Keratinocyte (primary cell): ENCODE results near the gene ZBTB18. TPM values are rescaled to one million over a fixed set of nuclear protein-coding genes. Genes with fewer than 3 reads are reported as not detected.

Experiments
- DNase-seq: peaks from one replicate; pipeline ENCODE4 v3.0.0-alpha.2; 2011; ENCODE audit warnings: low read depth, missing footprints, low spot score
- FAIRE-seq: peaks from 2 replicates; lab custom pipeline; 2011; peaks lifted over from hg19 to GRCh38; lab: Jason Lieb, UNC
- H2AFZ ChIP-seq: 2 replicates; pipeline ENCODE4 v1.6.0; 2012; ENCODE audit warnings: low read length, control low read depth, inconsistent platforms; ENCODE audit not compliant: control insufficient read depth
- H3K27ac ChIP-seq: 2 replicates; pipeline ENCODE4 v1.5.1; 2011; ENCODE audit warnings: low read length; ENCODE audit not compliant: control insufficient read depth, insufficient read depth
- H3K27me3 ChIP-seq: 3 replicates; pipeline ENCODE4 v1.6.0; 2011; ENCODE audit warnings: low read length; ENCODE audit not compliant: control insufficient read depth, insufficient read depth; ENCODE audit errors: extremely low read depth
- H3K36me3 ChIP-seq, 2 experiments: 2 replicates in 1 of 2; 3 replicates in 1 of 2; pipeline ENCODE4 v1.5.1; 2011; ENCODE audit warnings: low read length in 2 of 2, mild to moderate bottlenecking in 1 of 2; ENCODE audit not compliant: control insufficient read depth in 2 of 2, insufficient read depth in 2 of 2; ENCODE audit errors: extremely low read depth in 1 of 2
- H3K4me1 ChIP-seq: 3 replicates; pipeline ENCODE4 v1.5.1; 2011; ENCODE audit warnings: low read length; ENCODE audit not compliant: control insufficient read depth, insufficient read depth; ENCODE audit errors: extremely low read depth
- H3K4me2 ChIP-seq: 3 replicates; pipeline ENCODE4 v1.6.0; 2011; ENCODE audit warnings: low read depth, low read length; ENCODE audit not compliant: control insufficient read depth, insufficient read depth; ENCODE audit errors: extremely low read depth
- H3K4me3 ChIP-seq, 3 experiments: fragments of 200-600 bp in 1 of 3; sonication (generic) in 1 of 3; 2 replicates in 2 of 3; 3 replicates in 1 of 3; pipeline ENCODE4 v1.5.1; 2011 to 2016; ENCODE audit warnings: low read length in 3 of 3, mild to moderate bottlenecking in 3 of 3, control low read depth in 2 of 3, inconsistent platforms in 1 of 3, low read depth in 1 of 3, mixed read lengths in 1 of 3, mixed run types in 1 of 3, moderate library complexity in 1 of 3; ENCODE audit not compliant: control insufficient read depth in 2 of 3, insufficient read depth in 2 of 3; ENCODE audit errors: extremely low read depth in 1 of 3
- H3K79me2 ChIP-seq: 2 replicates; pipeline ENCODE4 v1.6.0; 2012; ENCODE audit warnings: low read length; ENCODE audit not compliant: control insufficient read depth, insufficient read depth
- H3K9ac ChIP-seq: 3 replicates; pipeline ENCODE4 v1.6.0; 2011; ENCODE audit warnings: low read length; ENCODE audit not compliant: control insufficient read depth, insufficient read depth; ENCODE audit errors: extremely low read depth
- H3K9me1 ChIP-seq: 3 replicates; pipeline ENCODE4 v1.6.0; 2011; ENCODE audit warnings: low read length; ENCODE audit not compliant: control insufficient read depth, insufficient read depth; ENCODE audit errors: extremely low read depth
- H3K9me3 ChIP-seq: 2 replicates; pipeline ENCODE4 v1.5.1; 2012; ENCODE audit warnings: low read depth, low read length; ENCODE audit not compliant: control insufficient read depth
- H4K20me1 ChIP-seq: 3 replicates; pipeline ENCODE4 v1.6.0; 2011; ENCODE audit warnings: low read length; ENCODE audit not compliant: control insufficient read depth, insufficient read depth; ENCODE audit errors: extremely low read depth
- CTCF ChIP-seq, 3 experiments: IDR thresholded peaks in 1 of 3; conservative IDR thresholded peaks in 1 of 3; optimal IDR thresholded peaks in 1 of 3; 2 replicates in 2 of 3; 3 replicates in 1 of 3; pipeline versions ENCODE3 to v1.5.1; 2011; ENCODE audit warnings: low read length in 3 of 3, mild to moderate bottlenecking in 3 of 3, moderate library complexity in 2 of 3, control low read depth in 1 of 3, inconsistent platforms in 1 of 3; ENCODE audit not compliant: insufficient read depth in 2 of 3; ENCODE audit errors: extremely low read depth in 1 of 3
- EZH2 ChIP-seq: IDR thresholded peaks from one replicate; pipeline ENCODE4 v1.6.1; 2012; ENCODE audit warnings: inconsistent platforms, mild to moderate bottlenecking, low read length, moderate library complexity
- dilution Hi-C: fragments of 300-500 bp; cut with MboI; formaldehyde crosslinking; loops from one replicate; pipeline ENCODE4 v1.7.0; 2020; ENCODE audit warnings: low sequenced_read_pairs; ENCODE audit not compliant: extremely low pct_ligation_motif_present
- polyA plus RNA-seq, 5 experiments: library from polyadenylated mRNA; depleted of rRNA in 3 of 5; stranded (reverse) in 3 of 5; stranded (forward) in 1 of 5; unstranded in 1 of 5; fragments of >200 nt; gene quantifications; 1 replicate in 1 of 5; 2 replicates in 3 of 5; 3 replicates in 1 of 5; pipeline versions ENCODE4 v1.2.1 to v1.2.3, GENCODE V29; 2011 to 2012; ENCODE audit warnings: missing spikeins in 2 of 5, low read depth in 1 of 5, low replicate concordance in 1 of 5

ZBTB18 gene
- polyA plus RNA-seq, 1 donor (not counting 4 experiments of a cell fraction or from before 2014, with no cell fraction given), result 5.8 TPM

- Histone ChIP-seq H3K79me2 (no peaks in the 10 kb centered on the region), H3K27ac (no peak overlapping the region), H3K4me1 (no peaks in the 10 kb centered on the region), H3K9me1 (no peaks in the 10 kb centered on the region), H2AFZ (no peak overlapping the region), H3K4me2 (no peak overlapping the region), H3K27me3 (no peaks in the 10 kb centered on the region), H3K9ac (no peak overlapping the region), H3K36me3 (no peaks in the 10 kb centered on the region), H3K9me3 (no peaks in the 10 kb centered on the region), H4K20me1 (no peaks in the 10 kb centered on the region), H3K4me3 (no peak overlapping the region)
- FAIRE-seq (no peak), DNase-seq (no peak)
- dilution Hi-C loops, result no loop called here
- TF ChIP-seq EZH2, result no peak
- no peak for TF ChIP-seq CTCF (optimal IDR thresholded peaks at IDR 0.05 in 1 of 3, IDR thresholded peaks at IDR 0.05 in 1 of 3, conservative IDR thresholded peaks at IDR 0.05 in 1 of 3; ENCODE audit: extremely low read depth in 1 of 3, insufficient read depth in 2 of 3, low read length in 3 of 3)
Measured at GRCh38 chr1:244006961-244007360, 44.1 kb upstream of the ZBTB18 start.

GRCh38 chr1:244010191-244010590 lies 40.9 kb upstream of the ZBTB18 start:
- H3K9ac ChIP-seq, result no peak overlapping the region
- dilution Hi-C loops, result no loop called here
- H3K79me2 ChIP-seq, result no peaks in the 10 kb centered on the region
- no peak overlapping the region for H2AFZ ChIP-seq
- peaks cover 3% of the 10 kb centered on the region for H3K27me3 ChIP-seq
- H3K4me2 ChIP-seq, result no peak overlapping the region
- no peak overlapping the region for H3K4me3 ChIP-seq
- no peak overlapping the region for H3K27ac ChIP-seq
- no peaks in the 10 kb centered on the region for H3K9me3 ChIP-seq
- no peaks in the 10 kb centered on the region for H3K4me1 ChIP-seq
- TF ChIP-seq CTCF (optimal IDR thresholded peaks at IDR 0.05 in 1 of 3, IDR thresholded peaks at IDR 0.05 in 1 of 3, conservative IDR thresholded peaks at IDR 0.05 in 1 of 3; ENCODE audit: extremely low read depth in 1 of 3, insufficient read depth in 2 of 3, low read length in 3 of 3) (no peak), EZH2 (no peak)
- H4K20me1 ChIP-seq, result no peaks in the 10 kb centered on the region
- DNase-seq, result no peak
- FAIRE-seq, result no peak
- no peaks in the 10 kb centered on the region for H3K9me1 ChIP-seq
- no peaks in the 10 kb centered on the region for H3K36me3 ChIP-seq
